Kidney capillary endothelial cell (primary cell): ENCODE measurements around the gene GATB.
A peak's percentile ranks its signal among the peaks of the same experiment; 100 is the strongest.

Source experiments
- DNase-seq: peaks from one replicate; pipeline ENCODE4 v3.0.0-alpha.2; 2018; ENCODE audit warnings: low spot score

GATB gene

GRCh38 chr4:151649479-151649878, 111.3 kb downstream of the GATB start:
- DNase-seq = no peak

GRCh38 chr4:151646322-151646721, 114.5 kb downstream of the GATB start:
- no peak for DNase-seq

- no peak for DNase-seq
Measured at GRCh38 chr4:151644622-151645021, 116.2 kb downstream of the GATB start.

- DNase-seq = no peak
Measured at GRCh38 chr4:151643564-151643963, 117.2 kb downstream of the GATB start.

GRCh38 chr4:151641983-151642382, 118.8 kb downstream of the GATB start:
- DNase-seq = no peak

- no peak for DNase-seq
Measured at GRCh38 chr4:151641167-151641566, 119.6 kb downstream of the GATB start.

- no peak for DNase-seq
Measured at GRCh38 chr4:151640381-151640780, 120.4 kb downstream of the GATB start.

- no peak for DNase-seq
Measured at GRCh38 chr4:151638295-151638858, 122.4 kb downstream of the GATB start.

- DNase-seq = no peak
Measured at GRCh38 chr4:151631349-151631748, 129.5 kb downstream of the GATB start.

GRCh38 chr4:151629097-151629783, 131.6 kb downstream of the GATB start:
- no peak for DNase-seq

GRCh38 chr4:151628001-151628608, 132.7 kb downstream of the GATB start:
- DNase-seq = no peak

- peak; percentile 36 for DNase-seq
Measured at GRCh38 chr4:151627491-151627890, 133.3 kb downstream of the GATB start.

- no peak for DNase-seq
Measured at GRCh38 chr4:151626751-151627150, 134.1 kb downstream of the GATB start.

GRCh38 chr4:151626228-151626627, 134.6 kb downstream of the GATB start:
- DNase-seq = no peak

- DNase-seq = no peak
Measured at GRCh38 chr4:151624626-151625565, 135.9 kb downstream of the GATB start.
